GM18870 (cell line): ENCODE results near the gene CEBPZ.
"Not testable (repeated sequence)": the region's sequence is repeated elsewhere in the genome, so short reads cannot be mapped to it uniquely, and the experiment has no call there.

ENCODE experiments used
- ATAC-seq: cut with Tn5 transposase; IDR thresholded peaks from one replicate; pipeline ENCODE4 v1.9.1; 2021; ENCODE audit warnings: moderate library complexity; ENCODE audit not compliant: unreplicated experiment

CEBPZ gene, protein sequence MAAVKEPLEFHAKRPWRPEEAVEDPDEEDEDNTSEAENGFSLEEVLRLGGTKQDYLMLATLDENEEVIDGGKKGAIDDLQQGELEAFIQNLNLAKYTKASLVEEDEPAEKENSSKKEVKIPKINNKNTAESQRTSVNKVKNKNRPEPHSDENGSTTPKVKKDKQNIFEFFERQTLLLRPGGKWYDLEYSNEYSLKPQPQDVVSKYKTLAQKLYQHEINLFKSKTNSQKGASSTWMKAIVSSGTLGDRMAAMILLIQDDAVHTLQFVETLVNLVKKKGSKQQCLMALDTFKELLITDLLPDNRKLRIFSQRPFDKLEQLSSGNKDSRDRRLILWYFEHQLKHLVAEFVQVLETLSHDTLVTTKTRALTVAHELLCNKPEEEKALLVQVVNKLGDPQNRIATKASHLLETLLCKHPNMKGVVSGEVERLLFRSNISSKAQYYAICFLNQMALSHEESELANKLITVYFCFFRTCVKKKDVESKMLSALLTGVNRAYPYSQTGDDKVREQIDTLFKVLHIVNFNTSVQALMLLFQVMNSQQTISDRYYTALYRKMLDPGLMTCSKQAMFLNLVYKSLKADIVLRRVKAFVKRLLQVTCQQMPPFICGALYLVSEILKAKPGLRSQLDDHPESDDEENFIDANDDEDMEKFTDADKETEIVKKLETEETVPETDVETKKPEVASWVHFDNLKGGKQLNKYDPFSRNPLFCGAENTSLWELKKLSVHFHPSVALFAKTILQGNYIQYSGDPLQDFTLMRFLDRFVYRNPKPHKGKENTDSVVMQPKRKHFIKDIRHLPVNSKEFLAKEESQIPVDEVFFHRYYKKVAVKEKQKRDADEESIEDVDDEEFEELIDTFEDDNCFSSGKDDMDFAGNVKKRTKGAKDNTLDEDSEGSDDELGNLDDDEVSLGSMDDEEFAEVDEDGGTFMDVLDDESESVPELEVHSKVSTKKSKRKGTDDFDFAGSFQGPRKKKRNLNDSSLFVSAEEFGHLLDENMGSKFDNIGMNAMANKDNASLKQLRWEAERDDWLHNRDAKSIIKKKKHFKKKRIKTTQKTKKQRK

DNA sequence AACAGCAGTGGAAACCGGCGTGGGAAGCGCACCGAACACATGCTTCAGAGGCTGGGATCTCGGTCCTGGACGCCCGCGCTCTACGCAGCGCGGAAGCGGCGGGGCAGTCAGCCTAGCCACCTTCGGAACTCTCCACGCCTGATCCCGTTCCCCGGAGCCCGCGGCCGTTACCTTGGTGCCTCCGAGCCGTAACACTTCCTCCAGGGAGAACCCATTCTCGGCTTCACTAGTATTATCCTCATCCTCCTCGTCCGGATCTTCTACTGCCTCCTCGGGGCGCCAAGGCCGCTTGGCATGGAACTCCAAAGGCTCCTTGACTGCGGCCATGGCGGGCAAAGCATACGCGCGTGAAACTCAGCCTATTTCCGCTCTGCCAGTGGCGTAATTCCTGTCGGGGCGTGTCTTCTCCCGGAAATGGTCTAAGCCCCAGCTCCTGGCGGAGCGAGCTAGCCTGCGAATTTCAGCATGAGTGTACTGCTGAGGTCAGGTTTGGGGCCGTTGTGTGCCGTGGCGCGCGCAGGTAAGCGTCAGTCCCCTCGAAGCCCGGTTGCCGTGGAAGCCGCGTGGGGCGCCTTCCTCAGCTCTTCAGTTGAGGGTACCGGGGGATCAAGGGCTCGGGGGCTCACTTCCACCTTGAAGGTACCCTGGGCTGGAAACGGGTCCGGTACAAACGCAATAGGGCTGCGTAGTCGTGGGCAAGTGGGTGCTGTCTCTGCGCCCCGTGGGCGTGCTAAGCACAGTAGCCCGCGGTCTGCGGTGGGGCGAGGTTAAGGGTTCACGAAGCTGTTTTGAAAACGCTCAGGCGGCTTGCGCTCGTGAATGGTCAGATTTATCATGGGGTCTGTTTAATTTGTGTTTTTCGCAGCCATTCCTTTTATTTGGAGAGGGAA, at the start of gene CEBPZ, which contains the start of gene NDUFAF7:
Gene CEBPZ (minus strand): TSS at position 356 of the 890 bp plus-strand sequence. CDS start 29 bp downstream, at position 327.
Gene NDUFAF7 (plus strand): TSS at position 418 of the 890 bp plus-strand sequence. CDS start 48 bp downstream, at position 466.
- ATAC-seq, result peak; percentile 91

DNA sequence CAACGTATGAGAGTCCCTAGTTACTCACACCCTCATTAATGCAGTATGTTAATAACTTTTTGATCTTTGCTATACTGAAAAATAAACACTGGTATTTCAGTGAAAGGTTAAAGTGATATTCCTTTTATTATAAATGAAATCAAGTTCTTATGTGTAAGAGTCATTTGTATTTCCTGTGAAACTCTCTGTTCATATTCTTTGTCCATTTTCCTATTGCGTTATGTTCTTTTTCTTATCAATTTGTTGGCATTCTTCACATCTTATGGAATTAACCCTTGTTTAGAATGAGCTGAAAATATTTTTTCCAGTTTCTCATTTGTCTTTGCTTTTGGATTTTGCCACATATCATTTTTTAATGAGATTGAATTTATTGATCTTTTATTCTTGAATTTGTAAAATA, 44.9 kb upstream of the CEBPZ start:
- ATAC-seq, result no peak

DNA sequence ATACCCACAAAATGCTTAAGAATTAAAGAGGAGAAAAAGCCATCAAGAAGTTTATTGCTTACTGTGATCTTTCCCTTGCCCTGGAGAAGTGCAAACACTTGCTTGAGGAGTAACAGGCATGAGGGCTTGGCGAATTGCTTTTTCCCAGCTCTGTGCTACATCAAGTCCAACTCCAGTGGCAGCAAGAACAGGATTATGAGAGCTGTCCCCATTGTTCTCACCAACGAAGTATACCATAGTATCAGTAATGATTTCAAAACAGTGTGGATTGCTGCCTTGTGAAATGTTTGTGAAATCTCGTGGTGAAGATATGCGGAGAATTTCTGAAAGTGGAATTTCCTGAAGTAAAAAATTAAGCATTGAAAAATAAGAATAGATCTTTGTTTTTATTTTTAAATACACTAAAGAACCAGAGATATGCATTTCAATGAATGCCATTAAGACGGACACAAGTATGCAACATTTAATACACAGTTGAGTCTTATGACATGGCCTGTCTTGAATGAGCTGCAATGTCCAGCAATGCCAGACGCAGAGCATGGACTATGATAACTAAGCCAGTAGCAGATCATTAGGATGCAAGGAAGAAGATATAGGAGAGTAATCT, 43.1 kb upstream of the CEBPZ start:
- ATAC-seq, result no peak

DNA sequence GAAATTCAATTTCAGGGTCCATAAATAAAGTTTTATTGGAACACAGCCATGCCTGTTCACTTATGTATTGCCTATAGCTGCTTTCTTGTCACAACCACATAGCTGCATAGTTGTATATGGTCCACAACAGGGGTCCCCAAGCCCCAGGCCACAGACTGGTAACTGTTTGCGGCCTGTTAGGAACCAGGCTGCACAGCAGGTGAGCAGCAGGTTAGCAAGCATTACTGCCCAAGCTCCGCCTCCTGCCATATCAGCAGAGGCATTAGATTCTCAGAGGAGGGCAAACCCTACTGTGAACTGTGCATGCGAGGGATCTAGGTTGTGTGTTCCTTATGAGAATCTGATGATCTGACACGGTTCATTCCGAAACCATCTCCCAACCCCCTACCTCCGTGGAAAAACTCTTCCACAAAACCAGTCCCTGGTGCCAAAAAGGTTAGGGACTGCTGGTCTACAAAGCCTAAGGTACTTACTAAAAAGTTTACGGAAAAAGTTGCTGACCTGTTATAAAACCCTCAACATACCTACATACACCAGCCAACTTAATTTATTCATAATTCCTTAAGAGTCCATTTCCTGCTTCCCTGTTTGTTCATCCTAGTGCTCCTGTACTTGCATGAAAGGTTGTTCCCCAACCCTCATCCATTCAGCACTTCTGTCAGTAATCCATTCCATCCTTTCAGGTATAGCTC, 40.1 kb upstream of the CEBPZ start:
- ATAC-seq, result no peak

DNA sequence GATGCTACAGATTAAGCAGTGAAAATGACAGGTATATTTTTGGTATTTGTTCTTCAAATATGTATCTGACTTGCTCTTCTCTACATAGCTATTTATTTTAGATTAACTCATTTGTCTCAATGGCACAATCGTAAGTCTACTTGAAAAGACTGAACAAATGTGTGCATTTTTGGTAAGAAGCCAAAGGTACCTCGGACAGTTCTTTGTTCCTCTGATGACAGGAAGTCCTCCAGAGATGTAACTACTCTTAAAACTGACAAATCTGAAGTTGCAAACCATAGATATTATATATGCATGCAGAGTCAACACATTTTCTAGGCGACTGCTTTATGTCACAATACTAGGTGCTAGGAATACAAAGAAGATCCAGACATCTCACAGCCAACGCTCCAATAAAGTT, 36.7 kb upstream of the CEBPZ start:
- no peak for ATAC-seq

DNA sequence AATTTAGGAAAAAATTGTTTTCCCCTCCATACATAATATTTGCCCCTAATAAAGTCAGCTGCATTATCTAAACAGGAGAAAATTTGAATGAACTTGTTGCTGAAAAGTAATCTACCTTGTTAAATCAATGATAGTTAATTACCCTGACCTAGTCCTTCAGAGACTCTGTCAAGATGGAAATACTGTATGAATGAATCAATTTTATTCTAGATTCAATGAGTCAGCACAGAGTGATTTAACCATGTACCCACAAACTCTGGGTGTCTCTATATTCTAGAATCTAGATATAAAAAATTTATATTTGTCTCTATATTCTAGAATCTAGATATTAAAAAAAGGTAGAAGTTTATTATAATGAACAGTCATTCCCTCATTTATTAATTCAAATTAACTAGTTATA, 36.3 kb upstream of the CEBPZ start:
- no peak for ATAC-seq

DNA sequence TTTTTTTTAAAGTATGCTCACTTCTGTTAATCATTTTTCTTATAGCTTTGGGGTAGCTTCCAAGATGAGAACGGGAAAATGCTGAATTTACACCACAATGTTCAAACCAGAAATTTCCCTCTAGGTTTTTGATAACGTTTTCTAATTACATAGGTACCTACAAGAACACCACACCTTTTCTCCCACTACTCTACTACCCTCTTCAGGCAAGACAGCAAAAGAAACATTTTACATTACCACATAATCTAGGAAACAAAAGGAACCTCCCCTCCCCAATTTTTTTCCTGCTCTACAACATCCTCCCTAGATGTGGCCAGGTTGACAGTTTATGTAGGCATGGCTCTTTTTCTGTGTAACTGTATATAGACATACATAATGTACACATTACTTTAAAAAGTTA, 32.4 kb upstream of the CEBPZ start:
- ATAC-seq, result no peak

DNA sequence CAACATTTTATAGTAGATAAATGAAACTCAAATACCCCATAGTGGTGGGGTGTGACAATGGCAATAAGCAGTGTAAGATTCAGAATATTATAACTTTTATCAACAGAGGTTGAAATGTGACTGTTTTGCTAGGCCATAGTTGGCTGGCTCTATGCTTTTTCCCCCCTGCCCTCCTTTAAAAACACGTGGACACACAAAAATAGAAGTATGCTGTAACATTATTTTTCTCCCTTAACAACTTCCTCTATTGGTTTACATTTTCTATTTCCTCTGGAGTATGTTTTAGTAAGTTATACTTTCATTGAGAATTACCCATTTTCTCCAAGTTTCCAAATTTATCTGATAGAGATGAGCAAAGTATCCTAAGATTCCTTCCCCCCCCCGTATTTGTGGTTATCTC, 31.1 kb upstream of the CEBPZ start:
- no peak for ATAC-seq

DNA sequence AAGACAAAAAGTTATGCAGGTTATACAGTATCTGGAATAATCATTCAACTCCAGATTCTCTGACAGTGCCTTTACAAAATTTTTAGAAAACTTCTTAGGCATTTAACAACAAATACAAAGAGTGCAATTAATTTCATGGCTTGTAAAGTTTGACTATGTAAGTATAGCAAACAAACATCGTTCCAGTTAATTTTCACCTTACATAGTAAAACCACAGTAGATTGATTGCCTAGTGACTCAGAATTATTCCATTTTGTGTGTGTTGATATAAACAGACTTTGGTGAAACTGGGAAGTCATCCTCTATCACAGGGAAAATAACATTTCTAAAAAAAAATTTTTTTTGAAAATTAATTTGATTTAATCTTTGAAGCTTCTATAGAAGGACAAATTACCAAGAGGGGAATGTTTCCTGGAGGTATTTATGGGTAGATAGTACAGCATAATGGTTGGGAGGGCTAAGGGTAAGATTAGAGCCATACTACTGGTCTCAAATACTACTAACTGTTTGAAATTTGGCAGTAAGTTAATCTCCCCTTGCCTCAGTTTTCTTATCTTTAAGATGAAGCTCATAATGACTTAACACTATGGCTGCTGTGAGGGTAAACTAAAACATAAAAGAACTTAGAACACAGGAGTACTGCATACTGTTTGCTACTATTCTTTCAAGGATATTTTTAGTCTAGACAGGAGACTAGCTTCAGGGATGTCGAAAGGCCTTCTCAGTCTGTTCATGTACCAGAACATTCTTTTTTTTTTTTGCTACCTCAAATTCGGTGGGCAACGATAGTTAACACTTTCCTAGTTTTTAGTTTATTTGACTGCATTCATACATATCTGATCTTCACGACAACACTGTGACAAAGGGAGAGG, 19.7 kb upstream of the CEBPZ start:
- ATAC-seq, result no peak

DNA sequence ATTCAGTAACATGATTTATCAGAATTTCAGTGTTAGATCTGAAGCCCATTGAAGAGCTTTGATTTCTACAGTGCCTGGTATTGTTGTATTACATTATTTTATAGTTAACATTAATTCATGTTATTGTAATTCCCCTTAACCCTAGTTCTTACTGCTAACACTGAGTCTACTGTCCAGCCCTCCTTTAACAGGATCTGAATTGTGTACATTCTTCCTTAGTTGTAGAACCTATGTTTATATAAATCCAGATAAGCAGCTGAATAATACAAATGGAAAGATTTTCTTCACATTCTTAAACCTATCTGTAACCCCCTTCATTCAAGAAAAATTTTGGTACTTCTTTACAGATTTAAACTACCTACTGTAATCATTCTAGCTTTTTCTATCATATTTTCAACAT, 14.8 kb upstream of the CEBPZ start:
- no peak for ATAC-seq

DNA sequence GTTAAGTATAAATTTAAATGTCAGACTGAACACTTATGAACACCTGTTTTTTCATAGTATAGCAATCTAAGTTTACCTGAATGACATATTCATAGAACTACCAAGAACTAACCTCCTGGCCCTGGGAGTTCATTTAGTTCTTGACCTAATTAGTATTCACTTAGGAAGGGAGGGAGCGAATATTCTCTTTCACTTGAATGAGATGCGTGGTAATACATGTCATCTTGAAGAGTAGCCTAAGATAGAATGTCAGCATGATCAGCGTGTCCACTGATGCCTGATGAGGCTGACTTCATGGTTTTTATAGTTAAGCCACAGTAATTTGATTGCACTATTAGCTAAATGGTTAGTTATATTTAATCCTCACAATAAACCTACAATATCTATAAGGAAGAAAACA, 13.4 kb upstream of the CEBPZ start:
- ATAC-seq, result no peak

DNA sequence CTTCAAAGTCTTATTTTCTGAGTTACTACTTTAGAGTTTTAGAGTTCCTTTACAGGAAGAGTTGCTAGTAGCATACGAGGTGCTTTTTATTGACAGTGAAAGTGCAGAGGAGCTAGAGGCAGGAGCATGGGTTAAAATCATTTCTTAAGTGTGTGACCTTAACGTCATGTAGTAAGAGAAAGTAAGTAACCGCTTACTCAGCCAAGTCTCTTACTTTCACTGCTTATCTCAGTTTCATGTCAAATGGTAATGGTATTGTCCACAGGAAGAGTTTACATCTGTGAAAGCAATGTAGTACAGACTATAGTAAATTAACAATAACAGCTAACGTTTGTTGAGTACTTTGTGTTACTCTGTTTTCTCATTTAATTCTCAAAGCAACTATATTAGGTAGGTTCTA, 12.6 kb upstream of the CEBPZ start:
- ATAC-seq, result peak; percentile 81

DNA sequence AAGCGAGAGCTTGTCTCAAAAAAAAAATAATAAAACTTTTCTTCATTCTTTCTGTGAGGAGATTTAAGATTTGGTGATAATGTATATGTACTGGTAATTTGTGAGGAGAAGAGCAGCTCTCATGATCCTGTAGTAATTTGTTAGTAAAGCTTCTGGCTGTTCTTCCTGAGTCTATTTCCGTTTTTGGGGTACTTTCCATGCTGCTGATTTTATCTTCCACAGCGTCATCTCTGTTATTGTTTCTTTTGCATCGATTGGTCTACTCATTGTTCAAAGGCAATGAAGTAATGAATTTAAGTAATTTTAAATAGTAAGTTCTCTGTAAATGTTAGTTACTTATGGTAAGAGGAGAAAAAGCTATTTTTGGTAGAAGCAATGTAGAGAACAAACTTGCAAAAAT, 12.0 kb upstream of the CEBPZ start:
- ATAC-seq, result no peak

DNA sequence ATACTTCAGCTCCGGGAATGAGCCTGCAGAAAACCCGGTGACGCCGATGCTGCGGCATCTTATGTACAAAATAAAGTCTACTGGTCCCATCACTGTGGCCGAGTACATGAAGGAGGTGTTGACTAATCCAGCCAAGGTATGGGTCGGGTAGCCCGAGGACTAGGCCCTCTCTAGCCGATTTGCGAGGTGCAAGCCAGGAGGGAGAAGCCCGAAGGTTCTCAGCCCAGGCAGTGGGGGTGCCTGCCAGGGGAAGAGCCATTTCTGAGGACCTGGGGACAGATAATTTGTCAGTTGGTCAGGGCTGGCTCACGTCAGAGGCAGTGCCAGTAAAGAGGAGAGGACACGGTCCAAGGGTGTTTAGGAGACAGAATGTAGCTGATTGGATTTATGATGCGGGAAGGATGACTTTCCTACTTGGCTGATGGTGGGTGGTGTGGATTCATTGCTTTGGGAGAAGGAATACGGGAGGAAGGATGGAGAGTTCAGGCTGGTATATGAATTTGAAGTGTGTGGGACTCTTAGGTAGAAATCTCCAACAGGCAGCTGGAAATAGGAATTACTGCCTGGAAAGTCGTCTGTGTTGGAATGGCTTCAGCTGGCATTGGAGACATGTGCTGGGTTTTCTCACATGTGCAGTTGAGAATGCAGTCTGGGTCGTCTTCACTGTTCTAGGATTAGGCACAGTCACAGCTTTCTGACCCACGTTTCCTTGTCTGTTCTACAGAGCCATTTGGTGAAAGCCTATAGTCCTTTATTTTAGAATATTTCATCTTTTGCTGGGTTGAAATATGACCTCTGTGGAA, 936 bp upstream of the CEBPZ start:
- no peak for ATAC-seq

DNA sequence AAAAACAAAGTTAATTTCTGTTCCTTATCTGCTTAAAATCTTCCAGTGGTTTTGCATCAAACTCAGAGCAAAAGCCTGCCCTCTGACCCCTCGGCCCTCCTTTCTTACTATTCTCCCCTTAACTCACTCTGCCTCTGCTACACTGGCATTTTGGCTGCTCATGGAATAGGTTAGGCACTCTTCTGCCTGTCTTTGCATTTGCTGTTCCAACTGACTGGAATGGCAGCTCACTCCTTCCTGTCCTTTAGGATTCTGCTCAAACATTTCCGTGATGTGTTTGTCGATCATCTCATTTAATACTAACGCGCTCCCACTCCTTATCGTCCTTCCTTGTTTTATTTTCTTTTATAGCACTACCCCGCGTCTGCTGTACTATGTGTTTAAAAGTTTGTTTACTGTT, 815 bp downstream of the CEBPZ start:
- ATAC-seq, result no peak

DNA sequence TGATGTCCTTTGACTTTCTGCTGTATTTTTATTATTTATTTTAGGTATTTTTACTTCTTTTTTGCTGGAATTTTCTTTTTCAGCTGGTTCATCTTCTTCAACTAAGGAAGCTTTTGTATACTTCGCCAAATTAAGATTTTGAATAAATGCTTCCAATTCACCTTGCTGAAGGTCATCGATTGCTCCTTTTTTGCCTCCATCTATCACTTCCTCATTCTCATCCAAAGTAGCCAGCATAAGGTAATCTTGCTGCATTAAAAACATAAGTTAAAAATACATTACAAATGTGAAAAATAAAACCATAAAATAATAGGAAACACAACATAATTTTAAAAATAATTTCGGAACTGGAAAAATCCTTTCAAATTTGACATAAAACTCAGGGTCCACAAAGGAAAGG, 2.6 kb downstream of the CEBPZ start:
- no peak for ATAC-seq

DNA sequence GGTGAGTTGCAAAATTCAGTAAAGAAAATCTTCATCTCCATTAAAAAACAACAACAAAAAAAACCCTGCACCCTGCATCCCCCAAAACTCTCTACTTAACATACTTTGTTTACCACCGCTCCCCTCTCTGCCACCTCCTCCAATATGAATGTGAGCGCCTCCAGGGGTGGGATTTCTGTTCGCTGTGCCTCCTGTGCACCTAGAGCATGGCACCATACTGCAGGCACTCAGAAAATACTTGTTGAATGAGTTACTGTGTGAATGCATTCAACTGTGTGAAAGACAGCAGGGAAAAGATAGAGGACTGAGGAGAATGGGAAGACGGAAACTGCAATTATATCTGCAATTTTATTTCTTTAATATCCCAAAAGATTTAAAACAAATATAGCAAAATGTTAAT, 4.5 kb downstream of the CEBPZ start:
- ATAC-seq, result no peak

DNA sequence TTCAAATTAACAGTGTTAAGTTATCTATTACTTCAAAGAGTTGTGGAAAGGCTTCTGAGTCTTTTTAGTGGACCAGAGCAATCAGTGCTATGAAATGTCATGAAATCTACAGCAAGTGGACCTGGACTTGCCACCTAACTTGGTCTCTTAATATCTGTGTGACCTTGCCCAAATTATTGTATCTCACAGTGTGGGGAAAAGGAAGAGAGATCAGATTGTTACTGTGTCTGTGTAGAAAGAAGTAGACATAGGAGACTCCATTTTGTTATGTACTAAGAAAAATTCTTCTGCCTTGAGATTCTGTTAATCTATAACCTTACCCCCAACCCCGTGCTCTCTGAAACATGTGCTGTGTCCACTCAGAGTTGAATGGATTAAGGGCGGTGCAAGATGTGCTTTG, 6.3 kb downstream of the CEBPZ start:
- ATAC-seq, result not testable (repeated sequence)
